ENCODE data around the gene ZNF362.
"Not testable (repeated sequence)": the region's sequence is repeated elsewhere in the genome, so short reads cannot be mapped to it uniquely, and the experiment has no call there.

Gene ZNF362

DNA sequence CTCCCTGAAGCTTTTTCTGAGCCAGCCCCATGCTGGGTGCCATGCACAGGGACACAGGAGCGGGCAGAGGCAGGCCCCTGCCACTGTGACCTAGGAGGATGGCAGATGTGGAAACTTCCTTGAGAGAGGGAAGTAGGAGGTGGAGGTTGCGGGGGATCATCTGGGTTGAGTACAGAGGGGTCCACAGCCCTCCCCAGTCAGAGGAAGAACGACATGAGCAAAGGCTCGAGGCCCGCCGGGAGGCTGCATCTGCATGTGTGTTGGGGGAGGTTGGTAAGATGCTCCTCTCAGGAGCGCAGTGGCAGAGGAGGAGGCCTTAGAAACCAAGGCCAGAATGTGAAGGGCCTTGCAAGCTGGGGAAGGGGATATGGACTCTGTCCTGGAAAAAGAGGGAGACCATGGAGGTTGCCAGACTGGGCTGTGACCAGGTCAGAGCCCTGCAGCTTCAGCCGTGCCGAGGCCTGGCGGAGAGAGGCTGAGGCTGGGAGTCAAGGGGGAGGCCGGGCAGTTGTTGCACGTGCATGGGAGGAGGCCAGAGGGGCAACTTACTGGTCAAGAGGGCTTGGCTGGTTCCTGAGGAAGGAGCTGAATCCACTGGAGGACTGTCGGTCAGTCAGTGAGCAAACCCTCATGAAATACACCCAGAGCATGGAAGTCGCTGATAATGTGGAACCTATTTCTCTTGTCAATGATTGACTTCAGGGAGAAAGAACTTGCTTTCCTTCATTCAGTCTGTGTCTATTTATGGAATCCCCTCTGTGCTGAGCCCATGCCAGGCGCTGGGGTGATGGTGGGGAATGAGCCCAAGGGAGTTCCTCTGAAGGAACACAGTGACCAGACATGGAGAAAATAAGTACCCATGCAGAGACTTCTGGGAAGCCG lies 32.9 kb downstream of the ZNF362 start:
- DNase-seq, result no peak

DNA sequence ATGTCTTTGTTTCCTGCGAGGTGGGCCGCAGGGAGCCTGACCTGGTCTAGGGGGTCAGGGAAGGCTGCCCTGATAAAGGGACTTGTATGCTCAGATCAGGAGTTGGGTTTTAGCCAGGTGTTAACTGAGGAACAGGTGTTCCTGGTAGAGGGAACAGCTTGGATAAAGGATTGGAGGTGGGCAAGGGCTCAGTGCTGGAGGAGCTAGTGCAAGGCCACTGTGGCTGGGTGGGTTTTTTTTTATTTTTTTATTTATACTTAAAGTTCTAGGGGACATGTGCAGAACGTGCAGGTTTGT lies 33.5 kb downstream of the ZNF362 start:
- no peak for DNase-seq

DNA sequence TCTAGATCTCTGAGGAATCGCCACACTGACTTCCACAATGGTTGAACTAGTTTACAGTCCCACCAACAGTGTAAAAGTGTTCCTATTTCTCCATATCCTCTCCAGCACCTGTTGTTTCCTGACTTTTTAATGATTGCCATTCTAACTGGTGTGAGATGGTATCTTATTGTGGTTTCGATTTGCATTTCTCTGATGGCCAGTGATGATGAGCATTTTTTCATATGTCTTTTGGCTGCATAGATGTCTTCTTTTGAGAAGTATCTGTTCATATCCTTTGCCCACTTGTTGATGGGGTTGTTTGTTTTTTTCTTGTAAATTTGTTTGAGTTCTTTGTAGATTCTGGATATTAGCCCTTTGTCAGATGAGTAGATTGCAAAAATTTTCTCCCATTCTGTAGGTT lies 34.3 kb downstream of the ZNF362 start:
- not testable (repeated sequence) for DNase-seq

DNA sequence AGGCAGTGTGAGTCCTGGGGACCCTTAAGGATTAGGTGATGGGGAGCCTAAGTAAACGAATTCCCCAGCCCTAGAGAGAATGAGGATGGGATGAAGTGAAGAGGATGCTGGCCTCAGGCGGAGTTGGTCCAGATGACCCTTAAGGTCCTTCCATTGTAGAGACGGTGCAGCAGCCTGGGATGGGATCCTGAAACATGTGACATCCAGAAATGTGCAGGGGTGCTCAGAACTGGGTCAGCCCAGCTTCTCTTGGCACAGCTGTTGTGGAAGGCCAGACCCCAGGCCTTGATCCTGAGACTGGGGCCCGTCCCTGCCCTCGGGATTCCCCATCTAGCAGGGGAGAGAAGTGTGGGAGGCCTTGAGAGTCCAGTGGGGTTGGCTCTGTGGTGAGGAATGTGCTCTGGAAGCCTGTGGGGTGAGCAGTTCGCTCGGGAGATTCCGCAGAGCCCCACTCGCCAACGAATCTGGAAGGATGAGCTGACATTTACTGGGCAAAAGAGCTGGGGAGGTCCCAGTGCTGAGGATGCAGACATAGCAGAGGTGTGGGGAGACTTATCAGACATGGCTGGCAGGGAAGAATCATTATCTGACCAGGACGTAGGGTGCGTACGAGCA lies 36.5 kb downstream of the ZNF362 start:
- DNase-seq, result no peak

DNA sequence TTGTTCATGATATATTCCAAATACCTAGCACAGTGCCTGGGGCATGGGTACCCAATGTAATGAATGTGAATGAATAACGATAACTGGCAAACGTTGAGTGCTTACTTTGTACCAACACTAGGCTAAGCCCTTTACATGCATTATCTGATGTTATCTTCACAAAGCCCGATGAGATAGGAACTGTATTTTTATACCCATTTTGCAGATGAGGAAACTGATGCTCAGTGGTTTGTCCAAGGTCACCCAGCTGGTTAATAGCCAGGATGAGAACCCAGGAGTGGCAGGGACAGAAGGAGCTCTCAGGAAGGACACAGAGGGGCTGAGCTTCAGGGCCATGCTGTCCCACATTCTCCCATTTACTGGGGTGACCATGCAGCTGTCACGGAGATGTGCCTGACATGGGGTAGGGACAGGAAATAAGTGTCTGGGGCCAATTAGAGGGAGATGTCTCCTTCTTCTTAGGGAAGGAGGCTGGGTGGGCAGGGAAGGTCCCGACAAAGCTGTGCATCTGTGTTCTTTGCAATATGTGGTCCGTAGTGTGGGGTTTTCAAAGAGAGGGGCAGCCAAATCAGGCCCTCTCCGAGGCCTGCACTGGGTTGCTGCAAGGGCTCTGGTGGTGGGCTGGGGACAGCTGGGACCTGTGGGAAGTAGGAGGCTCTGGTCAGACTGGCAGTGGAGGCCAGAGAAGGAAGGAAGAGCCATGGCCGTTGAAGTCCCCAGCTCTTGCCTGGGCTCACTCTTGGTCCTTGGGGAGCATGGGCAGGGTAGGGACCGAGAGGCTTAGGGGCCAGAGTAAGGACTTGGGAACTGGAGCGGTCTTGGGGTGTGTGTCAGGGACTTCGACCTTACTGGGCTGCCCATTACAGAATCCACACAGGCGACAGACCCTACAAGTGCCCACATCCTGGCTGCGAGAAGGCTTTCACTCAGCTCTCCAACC lies 38.0 kb downstream of the ZNF362 start:
- no peak for DNase-seq

DNA sequence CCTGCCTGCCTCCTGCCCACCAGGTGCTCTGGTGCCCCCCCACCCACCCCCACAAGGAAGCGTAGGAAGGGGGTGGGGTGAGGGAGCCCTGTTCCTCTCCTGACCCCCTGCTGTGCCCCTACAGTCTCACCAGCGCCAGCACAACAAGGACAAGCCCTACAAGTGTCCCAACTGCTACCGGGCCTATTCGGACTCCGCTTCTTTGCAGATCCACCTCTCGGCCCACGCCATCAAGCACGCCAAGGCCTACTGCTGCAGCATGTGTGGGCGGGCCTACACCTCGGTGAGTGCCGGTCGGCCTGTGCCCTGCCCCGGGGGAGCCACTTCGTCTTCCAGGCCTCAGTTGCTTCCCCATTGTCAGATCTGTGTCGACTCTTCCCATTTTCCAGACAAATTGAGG lies 38.7 kb downstream of the ZNF362 start:
- no peak for DNase-seq

DNA sequence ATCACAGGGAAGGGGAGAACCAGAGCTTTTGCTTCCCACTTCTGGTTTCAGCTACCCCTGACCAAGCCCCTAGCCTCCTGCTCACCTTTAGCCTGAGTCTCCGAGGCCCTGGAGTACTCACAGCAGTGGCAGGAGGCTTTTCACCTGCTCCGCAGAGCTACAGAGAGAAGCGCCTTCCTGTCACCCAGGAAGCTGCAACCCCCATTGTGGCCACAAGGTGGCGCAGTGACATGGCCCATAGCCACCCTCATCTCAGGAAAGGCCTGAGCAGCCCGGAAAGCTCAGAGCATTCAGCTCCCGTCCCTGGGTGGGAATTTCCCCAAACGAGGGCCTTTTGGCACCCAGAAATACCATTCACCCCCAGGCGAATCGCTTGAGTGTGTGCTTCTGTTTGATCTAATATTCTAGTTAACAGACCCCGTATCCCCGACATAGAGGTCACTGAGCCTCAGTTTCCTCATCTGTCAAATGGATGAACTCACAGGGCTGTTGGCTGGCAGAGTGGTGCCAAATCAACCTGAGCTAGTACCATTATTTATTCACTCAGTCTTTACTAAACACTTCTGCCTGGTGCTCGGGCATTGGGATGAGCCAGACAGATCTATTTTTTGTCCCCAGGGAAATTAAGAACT lies 39.3 kb downstream of the ZNF362 start:
- DNase-seq, result peak; percentile 82

DNA sequence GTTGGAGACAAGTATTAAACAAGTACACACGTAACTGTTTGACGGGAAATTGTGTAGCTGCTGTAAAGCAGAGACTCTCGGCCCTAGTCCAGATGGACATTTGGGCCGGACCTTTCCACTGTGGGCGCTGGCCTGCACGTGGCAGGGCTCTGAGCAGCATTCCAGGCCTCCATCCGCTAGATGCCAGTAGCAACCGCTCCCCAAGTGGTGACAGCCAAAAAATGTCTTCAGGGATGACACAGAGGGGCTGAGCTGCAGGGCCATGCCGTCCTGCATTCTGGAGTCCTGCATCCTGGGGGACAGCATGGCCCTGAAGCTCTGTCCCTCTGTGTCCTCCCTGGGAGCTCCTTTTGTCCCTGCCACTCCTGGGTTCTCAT lies 39.8 kb downstream of the ZNF362 start:
- no peak for DNase-seq

DNA sequence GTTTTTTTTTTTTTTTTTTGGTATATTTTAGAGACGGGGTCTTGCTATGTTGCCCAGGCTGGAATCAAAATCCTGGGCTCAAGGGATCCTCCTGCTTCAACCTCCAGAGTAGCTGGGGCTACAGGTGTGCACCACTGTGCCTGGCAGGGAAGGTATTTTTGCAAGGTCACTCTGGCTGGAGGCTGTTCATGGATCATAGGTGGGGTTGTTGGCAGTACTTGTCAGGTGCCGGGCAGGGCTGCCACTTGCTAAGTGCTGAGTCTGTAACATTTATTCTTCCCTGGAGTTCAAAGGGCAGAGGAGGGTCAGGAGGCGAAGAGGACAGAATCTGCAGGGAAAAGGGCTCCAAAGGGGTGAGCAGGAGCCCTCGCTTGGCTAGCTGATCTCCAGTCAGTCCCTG lies 40.5 kb downstream of the ZNF362 start:
- DNase-seq, result no peak

DNA sequence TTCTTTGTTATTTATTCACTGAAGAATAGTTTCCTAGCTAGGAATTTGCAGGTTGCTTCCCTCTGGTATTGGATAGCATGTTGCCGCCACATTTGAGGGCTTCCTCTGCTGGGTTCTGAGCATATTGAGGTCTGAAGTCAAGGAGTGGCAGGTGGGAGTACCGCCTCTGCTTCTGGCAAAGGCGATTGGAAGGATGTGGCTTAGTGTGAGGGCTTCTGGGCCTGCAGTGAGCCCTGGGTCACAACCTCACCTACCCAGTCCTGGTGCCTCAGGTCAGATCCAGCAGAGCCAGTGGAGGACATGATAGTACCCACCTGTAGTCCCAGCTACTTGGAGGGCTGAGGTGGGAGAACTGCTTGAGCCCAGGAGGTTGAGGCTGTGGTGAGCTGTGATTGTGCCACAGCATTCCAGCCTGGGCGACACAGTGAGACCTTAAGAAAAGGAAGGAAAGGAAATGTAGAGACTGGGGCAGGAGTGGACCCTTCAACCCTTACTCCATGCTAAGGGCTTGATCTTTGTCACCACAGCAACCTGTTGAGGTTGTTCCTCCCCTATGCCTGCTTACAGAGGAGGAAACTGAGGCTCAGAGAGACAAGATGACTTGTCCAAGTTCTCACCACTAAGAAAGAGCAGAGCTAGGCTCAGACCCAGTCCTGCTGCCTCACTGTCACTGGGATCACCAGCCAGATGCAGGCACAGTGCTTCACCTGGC lies 41.8 kb downstream of the ZNF362 start:
- no peak for DNase-seq

DNA sequence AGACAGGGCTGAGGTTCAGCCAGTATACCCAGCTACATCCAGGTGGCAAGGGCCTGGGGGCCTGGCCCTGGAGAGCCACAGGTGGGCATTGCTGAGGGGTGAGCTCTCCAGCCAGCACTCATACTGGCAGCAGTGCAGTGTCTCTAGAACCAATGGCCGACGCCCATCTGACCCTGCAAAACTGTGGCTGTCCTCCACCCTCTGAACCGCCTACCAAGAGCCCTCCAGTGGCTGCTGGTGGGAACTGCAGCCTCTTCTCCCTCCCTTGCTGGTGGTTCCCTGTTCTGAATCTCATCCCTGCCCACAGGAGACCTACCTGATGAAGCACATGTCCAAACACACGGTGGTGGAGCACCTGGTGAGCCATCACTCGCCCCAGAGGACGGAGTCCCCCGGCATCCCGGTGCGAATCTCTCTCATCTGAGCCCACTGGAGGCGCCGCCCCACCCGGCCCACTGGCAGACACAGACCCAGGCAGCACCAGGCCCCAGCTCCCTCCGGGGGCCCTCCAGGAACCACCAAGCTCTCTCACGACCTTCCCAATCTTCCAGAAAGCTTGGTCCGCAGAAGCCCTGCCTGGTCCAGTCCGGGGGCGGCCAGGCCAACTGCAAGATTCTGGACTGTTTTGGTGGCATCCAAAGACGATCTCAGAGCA lies 42.5 kb downstream of the ZNF362 start:
- DNase-seq, result peak; percentile 51

DNA sequence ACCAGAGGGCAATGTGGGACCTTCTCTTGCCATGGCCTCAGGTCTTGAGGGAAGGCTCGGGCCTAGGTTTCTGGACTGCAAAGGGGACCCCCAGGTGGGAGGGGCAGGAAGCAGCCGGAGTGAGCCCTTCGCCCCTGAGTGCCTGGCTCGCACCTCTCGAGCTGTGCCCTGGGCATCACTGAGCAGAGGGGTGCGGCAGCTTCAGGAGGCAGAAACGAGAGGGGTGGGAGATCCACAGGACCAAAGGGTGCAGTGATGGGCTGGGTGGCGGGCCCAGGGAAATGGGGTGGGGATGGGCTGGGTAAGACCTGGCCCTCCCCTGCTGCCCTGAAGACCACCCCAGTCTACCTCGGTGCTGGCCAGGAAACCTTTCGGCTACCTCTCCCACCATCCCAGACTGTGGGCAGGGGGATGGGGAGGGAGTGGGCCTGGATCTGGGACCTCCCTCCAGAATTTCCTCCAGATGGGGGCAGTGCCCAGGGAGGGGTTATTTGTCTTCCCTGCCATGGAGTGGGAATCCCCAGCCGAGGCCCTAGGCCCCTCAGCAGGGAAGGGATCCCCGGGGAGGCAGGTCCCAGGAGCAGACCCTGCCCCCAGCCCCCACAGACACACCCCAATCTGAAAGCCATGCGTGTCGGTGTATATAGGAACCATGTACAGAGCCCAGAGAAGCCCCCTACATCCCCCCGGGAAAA lies 43.3 kb downstream of the ZNF362 start:
- no peak for DNase-seq

DNA sequence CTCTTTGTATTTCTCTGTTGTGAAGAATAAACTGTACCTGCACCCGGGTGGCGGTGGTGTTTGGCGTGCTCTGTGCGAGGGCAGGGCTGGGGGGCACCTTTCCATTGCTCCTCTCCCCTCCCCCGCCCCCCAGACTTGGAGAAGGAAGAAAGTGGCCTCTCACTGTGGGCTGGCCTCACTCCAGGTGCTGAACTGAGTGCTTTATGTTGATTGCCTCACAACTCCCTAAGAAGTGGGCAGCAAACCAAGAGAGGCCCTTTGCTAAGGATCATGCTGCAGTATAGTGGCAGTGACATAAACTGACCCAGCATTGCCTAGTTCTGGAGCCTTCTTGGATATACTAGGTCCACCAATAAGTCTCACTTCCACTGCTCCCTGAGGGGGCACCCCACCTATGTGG lies 44.4 kb downstream of the ZNF362 start:
- no peak for DNase-seq

DNA sequence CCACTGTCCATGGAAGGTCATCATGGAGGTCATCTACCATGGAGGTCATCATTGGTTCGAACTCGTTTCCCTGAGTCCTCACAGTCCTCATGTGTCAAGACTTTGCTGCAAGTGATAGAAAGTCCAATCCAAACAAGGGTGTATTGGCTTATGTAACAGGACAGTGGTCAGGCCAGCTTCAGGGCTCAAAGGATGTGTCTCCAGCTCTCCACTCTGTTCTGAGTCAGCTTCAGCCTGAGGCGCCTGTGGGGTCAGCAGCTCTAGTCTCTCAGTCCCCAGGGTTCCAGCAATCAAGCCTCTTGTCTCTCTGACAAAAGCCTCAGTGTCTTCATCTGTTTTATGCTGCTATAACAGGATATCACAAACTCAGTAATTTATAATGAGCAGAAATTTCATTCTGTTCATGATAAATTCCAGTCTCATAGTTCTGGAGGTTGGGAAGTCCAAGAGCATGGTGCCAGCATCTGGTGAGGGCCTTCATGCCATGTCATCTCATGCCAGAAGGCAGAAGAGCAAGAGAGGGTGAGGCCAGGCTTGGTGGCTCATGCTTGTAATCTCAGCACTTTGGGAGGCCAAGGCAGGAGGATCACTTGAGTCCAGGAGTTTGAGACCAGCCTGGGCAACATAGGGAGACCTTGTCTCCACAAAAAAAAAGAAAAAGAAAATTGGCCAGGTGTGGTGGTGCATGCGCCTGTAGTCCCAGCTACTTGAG lies 45.1 kb downstream of the ZNF362 start:
- DNase-seq, result no peak

DNA sequence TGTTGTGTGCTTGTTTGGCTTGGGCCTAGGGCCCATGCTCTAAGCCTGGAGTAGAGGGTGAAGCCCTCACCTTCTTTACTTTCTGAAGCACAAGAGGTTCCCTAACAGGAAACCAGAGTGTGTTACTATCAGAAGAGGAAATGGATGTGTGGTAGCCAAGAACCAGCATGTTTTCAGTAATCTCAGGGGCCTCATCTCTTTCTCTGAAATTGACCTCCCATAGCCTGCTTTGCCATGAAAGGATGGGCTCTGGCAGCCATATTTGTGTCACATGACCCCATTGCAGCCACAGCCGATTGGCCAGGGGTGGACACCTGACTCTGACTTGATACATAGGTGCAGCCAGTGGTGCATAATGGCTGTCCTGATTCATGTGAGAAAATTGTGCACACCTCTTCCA lies 46.0 kb downstream of the ZNF362 start:
- DNase-seq, result no peak

DNA sequence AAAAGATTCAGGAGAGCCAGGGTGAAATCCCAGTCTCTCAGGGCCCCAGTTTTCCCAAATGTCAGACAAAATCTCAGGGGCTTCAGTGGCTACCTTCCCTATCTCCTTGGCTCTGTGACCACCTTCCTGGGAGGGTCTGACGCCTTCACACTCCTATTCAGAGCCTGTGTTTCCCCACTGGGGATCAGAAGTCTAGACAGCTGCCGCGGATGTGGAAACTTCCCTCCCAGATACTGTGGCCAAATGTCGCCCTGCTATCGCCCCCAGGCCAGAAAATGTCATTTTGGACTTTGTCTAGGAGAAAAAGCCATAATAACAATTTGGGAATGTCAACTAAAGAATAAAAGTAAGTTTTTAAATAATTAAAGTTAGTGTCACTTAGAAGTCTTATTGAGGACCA lies 48.7 kb downstream of the ZNF362 start:
- DNase-seq, result no peak

DNA sequence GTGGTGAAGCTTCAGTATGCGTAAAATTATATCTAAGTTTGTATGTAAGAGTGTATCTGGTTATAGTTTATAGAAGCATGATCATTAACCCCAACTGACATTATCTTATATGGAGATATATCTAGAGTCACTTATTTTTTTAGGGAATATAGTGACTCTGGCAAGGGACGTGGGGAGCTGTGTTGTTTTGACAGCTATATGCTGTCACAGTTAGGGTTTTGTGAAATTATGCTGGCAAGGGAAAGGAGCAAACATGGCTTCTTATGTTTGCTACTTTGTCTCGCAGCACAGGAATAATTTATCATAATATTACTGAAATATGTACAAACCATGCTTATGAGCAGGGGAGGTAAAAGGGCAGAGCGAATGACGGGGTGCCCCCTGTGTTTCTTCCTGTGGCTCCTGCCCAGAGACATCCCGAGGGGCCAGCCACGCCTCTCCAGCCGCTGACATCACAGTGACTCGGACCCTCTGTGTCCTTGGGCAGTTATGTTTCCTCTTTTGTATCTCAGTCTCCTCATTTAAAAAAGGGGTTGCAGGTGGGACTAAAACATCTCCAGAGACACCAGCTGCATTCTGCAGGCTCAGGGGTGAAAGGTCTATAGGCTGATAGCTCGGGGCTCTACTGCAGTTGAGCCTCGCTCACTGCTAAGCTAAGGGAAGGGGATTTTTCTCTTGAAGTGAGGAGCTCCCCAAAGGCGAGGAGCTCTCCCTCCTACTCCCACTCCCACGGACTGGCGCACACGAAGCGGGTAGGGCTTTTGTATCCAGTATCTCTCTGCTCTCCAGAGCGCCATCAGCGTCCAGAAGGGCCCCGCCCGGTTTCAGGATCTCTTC lies 49.7 kb downstream of the ZNF362 start:
- no peak for DNase-seq

DNA sequence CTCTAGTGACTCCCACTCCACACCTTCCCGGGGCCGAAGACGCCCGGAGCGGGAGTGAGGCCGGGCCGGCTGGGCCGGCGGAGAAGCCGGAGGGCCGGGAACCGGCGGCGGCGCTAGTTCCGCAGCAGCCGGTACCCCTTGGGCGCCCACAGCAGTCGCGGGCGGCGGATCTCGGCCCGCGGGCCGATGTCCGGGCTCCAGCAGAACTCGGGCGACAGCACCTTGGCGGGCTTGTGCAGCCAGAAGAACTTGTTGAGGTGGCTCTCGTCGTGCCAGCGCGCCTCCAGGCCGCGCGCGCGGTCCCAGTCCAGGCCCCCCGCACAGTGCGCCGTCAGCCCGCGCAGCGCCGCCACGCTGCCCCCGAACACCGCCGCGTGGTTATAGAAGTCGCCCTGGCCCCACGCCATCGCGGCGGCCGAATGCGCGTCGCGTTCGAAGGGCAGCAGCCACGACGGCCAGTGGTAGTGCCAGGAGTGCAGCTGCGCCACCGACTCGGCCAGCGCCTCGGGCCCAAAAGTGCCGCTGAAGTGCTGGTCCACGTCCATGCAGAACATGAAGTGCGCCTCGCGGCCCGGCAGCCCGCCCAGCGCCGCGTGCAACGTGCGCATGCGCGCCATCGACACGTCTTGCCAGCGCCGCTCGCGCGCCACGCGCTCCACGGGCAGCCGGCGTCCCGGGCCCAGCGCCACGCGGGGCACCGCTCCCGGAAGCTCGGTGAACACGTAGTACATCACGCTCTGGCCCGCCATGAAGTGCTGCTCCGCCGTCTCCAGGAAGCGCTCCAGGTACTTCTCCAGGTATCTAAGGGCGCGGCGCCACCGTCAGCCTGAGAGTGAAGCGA lies 50.6 kb downstream of the ZNF362 start:
- DNase-seq, result no peak

DNA sequence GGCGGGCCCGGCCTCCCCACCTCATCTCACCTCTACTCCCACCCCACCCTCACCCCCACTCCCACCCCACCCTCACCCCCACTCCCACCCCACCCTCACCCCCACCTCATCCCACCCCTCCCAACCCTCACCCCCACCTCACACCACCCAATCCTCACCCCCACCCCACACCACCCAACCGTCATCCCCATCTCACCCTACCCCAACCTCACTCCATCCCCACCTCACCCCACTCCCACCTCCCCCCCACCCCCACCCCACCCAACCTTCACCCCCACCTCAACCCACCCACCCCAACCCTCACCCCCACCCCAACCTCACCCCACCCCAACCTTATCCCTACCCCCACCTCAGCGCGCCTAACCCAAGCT lies 51.2 kb downstream of the ZNF362 start:
- DNase-seq, result no peak
